Right renal pelvis (tissue), 4 donors: ENCODE measurements around the gene SRGAP2C. TPM values are rescaled to one million over a fixed set of nuclear protein-coding genes. Genes with fewer than 3 reads are reported as not detected.
"Not testable (repeated sequence)": the region's sequence is repeated elsewhere in the genome, so short reads cannot be mapped to it uniquely, and the experiment has no call there.

Experiments used
- DNase-seq, 4 donors: peaks; one replicate each; pipeline ENCODE4 v3.0.0-alpha.2; 2013; ENCODE audit warnings: low read depth in 4 of 4, low spot score in 3 of 4, missing footprints in 1 of 4
- polyA plus RNA-seq, 4 donors: library from polyadenylated mRNA; unstranded; fragments of 120-200 nt; gene quantifications; one replicate each; pipeline ENCODE4 v1.2.1, GENCODE V29; 2013; ENCODE audit not compliant: insufficient read length in 4 of 4

The SRGAP2C gene
- polyA plus RNA-seq, 4 donors = 18.9 to 26.5 (median 22.9) TPM

DNA sequence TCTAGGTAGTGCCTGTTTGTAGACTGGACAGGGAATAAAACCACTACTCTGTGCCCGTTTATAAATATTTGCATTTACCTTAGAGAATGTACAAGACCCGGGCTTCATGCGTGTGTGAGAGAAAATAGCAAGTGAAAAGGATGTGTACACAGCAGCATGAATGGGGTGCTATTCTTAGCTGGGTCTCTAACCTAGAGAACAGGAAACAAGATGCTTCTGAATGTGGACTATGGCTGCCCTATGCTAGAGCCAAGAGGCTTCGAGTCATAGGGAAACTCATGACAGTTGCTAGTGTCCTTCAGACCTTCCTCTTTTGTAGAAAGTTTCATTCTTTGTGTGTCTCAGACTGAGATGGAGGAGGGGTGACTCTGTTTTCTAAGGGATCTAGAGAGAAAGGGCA lies 39.9 kb downstream of the SRGAP2C start:
- not testable (repeated sequence) for DNase-seq

DNA sequence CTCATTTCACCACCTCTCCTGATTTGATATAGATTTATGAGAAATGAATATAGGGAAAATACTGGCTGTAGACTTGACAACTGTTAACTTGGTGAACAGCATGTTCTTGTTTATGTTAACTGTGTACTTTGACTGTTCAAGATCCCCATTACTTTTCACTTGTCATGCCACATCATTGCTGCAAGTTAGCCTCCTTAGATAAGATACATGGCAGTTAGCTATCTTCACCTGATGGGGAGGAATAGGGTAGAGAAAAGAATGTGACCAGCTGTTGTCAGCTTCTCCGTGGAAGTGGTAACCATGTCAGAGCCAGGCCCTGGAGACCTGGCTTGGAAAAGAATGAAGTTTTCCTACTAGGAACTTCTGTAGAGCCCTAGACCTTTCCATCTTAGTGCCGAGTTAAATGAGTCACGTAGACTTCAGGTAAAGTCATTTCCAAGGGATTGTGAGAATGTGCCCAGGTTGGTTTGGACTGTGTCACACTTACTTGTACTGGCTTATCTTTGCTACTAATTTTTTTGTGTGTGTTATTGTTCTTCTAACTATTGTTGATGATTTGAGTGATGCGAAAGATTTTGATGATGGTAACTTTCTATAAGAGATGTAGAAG lies 41.6 kb downstream of the SRGAP2C start:
- not testable (repeated sequence) for DNase-seq

DNA sequence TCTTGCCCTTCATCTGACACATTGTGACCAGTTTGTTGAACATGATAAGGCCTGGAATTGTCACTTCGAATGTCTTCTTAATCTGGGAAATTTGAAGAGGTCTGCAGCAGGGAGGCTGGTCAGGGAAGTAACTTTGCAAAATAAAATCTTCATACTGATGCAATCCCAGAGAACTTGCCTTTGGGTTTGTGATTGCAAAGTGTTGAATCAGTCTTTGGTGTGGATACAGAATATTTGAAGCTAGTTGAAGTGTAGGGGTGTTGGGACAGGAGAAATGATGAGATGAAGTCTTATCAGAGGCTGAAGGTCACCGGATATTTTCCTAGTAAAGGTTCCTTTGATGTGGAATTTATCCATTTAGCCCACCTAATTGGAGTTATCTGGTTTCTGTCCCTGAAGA lies 42.1 kb downstream of the SRGAP2C start:
- not testable (repeated sequence) for DNase-seq

DNA sequence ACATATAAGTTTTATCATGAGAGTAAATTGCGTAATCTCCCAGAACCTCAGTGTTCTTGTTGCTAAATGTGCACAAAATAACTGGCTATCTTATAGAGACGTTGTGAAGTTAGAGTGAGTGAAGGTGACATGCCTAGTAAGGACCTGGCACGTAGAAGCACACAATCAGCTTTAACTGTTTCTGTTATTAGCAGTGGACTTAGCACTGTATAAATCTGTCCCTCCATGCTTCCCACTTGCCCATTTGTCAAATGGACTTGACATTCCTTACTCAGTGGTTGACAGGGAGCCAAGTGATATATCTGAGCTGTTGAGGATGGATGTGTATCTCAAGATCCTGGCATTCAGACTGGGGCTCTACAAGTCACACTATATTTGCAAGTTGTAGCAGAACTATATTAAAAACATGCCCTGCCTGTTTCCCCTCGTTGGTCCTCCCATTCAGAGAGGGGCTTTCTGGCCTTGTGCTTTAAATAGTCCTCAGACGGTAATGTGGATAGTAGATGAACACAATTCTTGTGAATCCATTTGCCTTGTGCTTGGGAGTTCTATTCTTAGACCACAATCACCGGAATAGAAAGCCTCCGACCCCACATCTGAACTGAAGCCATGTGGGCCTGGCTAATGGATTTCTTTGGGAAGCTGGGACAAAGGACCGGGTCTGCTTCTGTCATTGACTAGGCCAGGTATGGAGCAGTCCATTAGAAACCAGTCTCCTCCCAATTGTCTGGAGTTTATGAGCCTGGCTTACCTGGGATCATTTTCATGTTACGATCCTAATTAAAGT lies 43.0 kb downstream of the SRGAP2C start:
- DNase-seq = not testable (repeated sequence)

DNA sequence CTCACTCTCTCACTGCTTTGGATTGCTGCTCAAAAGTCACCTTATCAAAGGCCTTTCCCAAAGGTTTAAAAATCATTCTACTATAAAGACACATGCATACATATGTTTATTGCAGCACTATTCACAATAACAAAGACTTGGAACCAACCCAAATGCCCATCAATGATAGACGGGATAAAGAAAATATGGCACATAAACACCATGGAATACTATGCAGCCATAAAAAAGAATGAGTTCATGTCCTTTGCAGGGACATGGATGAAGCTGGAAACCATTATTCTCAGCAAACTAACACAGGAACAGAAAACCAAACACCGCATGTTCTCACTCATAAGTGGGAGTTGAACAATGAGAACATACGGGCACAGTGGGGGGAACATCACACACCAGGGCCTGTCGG lies 45.9 kb downstream of the SRGAP2C start:
- DNase-seq = not testable (repeated sequence)

DNA sequence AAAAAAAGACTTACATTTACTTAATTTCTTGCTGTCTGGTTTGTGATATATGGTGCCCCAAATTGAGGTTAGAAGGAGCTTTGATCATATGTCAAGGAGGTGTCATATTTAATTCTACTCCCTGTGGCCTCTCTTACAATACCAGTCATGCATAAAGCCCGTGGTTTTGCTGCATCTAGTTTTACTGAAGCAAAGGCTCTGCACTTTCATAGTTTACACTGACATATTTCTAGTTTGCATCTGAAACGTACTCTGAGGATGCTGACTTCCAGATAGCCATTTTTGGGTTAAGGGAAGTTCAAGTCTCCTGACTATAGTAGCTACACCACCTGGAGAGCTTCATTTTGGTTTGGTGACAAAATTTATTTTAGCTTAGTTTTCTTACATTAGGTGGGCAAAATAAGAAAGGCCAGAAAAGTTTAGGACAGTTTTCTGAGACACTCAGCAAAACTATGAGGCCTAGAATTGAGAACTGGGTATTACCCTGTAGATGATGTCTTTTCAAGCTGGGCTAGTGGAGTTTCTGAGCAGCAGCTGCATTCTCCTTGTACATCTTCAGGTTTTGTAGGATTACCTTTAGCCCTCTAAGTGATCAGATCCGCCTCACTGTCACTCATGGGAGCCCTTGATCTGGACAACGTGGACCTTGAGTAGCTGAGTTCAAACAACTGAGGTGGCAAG lies 47.8 kb downstream of the SRGAP2C start:
- not testable (repeated sequence) for DNase-seq

DNA sequence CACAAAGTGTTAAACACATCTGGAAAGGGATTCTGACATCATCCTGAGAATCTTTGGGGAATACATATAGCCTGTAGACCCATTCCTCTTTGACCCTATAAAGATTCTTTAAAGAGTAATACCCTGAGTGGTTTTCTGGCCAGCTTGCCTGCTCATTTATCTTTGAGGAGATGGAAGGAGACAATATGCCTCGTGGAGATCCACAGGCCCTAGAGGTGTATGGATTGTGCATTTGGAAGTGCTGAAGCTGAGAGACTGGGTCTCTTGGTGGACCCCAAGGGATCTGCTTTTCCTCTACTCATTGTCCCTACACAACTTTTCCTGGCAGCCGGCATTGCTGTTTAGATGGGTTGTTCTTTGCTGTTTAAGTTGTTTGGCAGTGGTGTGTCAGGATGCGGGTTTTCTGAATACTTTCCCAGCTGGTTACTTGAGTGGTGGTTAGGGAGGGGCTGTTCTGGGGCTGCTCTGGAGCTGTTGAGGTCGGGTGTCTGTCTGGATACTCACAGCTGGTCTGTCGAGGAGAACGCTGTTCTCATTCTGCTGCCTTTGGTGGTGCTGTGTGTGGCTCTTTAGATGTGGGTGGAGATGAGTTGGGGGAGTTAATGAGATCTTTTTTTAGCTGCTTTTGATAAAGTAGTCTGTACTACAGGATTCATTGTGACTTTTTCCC lies 49.5 kb downstream of the SRGAP2C start:
- not testable (repeated sequence) for DNase-seq

DNA sequence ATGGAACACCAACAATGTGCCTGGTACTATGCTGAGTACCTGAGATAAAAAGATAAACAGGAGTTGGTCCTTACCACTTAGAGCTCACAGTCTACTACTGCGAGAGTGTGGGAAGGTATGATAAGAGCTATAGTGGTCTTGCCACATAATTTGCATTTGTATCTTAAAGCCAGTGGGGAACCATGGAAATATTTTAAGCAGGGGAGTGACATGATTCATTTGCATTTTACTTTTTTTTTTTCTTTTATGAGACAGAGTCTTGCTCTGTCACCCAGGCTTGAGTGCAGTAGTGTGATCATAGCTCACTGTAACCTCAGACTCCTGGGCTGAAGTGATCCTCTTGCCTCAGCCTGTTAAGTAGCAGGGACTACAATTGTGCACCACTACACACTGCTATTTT lies 53.6 kb downstream of the SRGAP2C start:
- DNase-seq = not testable (repeated sequence)

DNA sequence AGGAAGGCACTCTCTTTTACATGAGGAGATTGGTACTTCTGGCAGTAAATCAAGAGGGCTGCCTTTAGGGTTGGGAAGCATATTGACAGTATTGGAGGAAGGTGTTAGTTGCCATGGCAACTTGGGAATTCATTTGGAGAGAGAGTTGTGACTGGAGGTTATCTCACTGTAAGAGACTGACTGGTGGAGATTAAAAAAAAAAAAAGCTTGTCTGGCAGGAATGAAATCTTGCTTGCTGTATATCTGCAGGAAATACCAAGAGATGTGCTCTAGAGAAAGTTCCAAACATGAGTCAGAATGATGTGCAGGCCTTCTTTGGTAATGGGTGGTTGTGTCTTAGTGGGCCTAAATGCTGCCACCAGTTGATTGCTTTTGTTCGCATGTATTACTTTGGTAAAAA lies 59.1 kb downstream of the SRGAP2C start:
- not testable (repeated sequence) for DNase-seq

DNA sequence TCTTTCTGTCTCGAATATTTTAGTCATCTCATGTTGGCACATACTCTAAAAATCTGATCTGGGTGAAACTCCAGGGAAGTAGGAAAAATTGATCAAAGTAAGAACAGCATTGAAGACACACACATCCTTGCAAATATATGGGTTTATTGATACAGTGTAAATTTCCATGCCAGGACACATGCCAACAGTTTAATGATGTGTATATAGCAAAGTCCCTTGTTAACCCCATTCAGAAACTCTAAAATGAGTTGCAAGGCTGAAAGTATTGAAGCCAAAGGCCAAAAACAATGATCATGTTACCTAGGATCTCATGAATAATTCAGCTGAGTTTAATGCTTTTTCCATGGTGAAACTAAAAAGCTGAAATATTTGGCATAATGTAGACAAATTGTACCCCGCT lies 61.6 kb downstream of the SRGAP2C start:
- not testable (repeated sequence) for DNase-seq

DNA sequence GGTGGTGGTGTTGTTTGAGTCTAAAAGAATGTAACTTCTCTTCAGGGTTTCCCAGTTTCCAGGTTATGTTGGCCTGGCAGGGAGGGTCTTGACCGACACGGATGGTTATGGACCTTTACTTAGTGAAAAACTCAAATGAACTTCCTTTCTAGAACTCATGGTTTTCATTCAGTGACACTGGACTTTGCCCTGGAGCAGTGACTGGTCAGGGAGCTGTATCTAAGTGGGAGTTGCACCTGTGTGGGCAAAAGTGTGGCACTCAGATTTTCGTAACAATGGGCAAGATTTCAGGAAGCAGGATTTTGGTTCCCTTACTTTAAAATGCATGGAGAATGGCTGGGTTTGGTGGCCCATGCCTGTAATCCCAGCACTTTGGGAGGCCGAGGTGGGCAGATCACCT lies 67.9 kb downstream of the SRGAP2C start:
- not testable (repeated sequence) for DNase-seq

DNA sequence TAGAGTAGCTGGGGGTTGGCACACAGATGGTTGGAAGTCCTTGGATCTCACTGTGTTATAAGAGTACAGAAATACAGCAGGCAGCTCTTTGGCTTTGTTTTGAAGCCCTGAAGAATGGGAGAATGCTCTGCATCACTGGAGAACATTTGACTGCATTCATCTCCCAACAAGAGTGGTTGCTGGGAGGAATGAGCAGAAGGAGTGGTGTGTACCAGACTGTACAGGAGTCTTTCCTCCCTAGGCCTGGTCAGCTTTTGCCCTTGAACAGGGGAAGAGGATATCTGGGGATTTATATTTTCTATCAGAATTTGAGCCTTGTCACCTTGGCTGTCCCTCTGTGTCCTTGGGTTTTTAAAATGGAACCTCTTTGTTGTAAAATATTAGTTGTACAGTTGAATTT lies 69.8 kb downstream of the SRGAP2C start:
- DNase-seq = not testable (repeated sequence)

DNA sequence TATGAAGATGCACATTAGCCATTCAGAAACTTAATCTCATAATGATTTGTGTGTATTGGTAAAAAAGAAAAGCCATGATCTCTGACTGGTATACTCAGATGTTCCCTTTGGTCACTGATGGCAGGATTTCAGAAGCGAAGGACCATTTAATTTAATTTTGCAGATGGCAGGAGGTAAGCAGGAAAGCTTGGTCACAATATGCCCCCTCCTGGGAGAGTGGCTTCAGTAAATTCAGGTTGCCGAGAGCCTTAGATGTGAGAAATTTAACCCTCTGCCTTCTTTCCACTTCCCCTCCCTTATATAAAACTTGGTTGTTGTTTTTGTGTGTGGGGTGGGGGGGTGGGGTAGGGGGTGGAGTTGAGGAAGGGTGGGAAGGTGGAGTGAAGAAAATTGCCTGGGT lies 72.9 kb downstream of the SRGAP2C start:
- not testable (repeated sequence) for DNase-seq

DNA sequence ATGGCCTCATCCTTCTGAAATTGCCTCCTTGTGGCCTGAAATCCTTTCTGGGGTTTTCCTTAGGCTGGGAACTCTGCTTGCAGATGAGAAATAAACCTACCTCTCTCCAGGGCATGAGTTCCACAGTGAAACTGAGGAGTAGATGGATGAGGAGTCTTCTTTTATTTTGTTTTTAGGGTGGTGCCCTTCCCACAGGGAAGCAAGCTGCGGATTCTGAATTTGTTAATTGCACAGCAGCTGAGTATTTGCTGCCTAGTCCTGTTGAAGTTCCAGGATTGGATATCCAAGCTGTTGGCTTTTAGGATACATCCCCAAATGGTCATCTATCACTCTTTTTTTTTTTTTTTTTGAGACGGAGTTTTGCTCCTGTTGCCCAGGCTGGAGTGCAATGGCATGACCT lies 73.4 kb downstream of the SRGAP2C start:
- DNase-seq = not testable (repeated sequence)

DNA sequence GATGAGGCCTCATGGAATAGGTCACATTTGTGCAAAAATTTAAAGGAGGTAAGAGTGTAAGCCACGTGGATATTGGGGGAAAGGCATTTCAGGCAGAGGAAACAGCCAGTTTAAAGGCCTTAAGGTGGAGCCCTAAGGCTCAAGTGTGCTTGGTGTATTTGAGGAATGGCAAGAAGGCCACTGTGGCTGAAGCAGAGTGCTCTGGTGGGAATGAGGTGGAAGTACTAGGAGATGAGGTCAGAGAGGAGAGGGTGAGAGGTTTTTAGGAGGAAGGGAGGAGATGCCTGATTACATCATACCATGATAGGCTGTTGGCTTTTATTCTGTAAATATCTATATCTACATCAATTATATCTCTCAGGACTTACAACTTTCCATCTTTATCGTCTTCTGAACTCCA lies 75.4 kb downstream of the SRGAP2C start:
- not testable (repeated sequence) for DNase-seq

DNA sequence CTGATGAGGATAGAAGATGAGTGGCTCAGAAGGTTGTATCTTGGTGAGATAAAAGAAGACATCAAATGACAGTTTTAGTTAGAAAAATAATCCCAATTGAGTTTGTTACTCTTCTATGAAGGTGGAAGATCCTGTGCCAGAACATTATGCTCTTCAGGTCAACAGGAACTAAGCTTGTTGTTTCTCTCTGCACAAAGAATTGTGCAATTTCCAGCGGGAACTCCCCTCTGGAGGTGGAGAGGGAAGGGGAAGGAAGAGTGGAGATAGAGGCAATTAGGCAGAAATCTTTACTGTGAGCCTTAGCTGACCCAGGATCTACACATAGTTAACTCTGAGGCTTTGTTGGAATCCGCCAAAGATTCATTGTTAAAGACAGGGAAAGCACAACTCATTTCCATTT lies 77.4 kb downstream of the SRGAP2C start:
- not testable (repeated sequence) for DNase-seq

DNA sequence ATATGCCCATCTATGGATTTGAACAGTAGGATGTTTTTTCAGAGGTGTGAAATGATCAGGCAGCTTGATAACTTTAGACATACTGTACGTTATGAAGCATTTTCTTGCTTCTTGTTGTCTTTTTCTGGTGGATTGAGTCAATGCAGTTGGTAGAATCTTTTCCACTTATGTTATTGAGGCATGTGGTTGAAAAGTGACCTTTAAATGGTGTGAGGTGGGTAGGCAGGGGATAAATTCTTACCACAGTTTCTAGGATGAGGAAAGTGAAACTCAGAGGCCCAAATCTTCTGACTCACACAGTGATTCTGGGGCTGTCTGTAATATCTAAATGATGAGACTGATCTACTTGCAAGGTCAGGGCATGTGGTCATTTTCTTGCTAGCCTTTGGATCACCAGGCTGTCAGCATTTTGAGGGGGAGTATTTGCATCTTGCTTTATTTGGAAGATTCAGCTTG lies 79.0 kb downstream of the SRGAP2C start:
- DNase-seq = not testable (repeated sequence)

DNA sequence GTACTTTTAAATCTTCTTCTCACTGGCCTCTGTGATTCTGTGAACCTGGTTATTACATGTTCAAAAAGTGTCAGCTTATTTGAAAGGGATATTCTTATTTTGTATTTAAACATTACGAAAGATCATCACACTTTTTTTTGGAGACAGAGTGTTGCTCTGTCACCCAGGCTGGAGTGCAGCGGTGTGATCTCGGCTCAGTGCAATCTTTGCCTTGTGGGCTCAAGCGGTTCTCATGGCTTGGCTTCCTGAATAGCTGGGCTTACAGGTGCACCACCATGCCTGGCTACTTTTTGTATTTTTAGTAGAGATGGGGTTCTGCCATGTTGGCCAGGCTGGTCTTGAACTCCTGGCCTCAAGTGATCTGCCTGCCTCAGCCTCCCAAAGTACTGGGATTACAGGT lies 82.3 kb downstream of the SRGAP2C start:
- not testable (repeated sequence) for DNase-seq

DNA sequence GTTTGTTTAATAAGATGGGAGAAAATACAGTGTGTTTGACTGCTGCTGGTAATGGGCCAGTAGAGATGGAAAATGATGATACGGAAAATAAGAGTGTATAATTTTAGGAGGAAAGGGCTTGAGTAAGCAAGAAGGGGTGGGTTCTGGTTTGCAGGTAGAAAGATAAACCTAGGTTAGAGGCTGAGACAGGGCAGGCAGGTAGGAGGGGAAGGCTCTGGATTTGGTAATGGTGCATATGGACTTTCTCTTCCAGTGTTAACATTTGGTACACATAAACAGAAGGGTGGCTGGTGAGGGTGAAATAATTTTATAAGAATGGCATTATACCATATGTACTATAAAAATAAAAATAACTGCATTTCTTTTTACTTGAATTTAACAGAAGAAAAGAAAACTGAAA lies 84.5 kb downstream of the SRGAP2C start:
- DNase-seq = not testable (repeated sequence)

DNA sequence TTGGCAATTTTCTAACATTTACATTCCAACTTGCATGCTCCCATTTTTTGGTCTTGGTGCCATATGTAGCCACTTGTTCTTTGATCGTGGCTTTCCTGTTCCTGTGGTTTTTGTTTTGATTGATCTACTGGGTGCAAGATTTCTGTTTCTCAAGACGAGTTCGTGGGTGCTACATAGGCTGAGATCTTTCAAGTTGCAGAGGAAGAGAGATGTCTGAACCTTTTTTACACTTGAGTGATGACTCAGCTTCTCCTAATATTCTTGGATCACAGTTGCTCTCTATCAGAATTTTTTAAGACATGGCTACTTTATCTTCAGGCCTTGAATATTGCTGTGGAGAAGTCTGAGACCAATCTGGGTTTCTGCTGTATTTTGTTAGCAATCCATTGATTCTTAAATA lies 85.2 kb downstream of the SRGAP2C start:
- not testable (repeated sequence) for DNase-seq
